GM12864 (cell line): ENCODE measurements around the gene ICAM2.
"Not testable (repeated sequence)": the region's sequence is repeated elsewhere in the genome, so short reads cannot be mapped to it uniquely, and the experiment has no call there.

ENCODE experiments used
- DNase-seq: peaks from one replicate; pipeline ENCODE4 v3.0.0-alpha.2; 2011; ENCODE audit warnings: low read depth
- H3K4me3 ChIP-seq: 2 replicates; pipeline ENCODE4 v1.5.1; 2011; ENCODE audit warnings: mild to moderate bottlenecking, low read depth, low read length, control low read depth
- CTCF ChIP-seq: IDR thresholded peaks from 2 replicates; pipeline ENCODE4 v1.5.1; 2011; ENCODE audit warnings: low read depth, mild to moderate bottlenecking, moderate library complexity, low read length, control low read depth, inconsistent platforms; ENCODE audit errors: missing control alignments

The ICAM2 gene

GRCh38 chr17:63987221-63988126 is 33.0 kb downstream of the ICAM2 start:
- no peak overlapping the region for H3K4me3 ChIP-seq
- TF ChIP-seq CTCF: no peak
- DNase-seq: no peak

GRCh38 chr17:63986821-63987220 is 33.6 kb downstream of the ICAM2 start:
- no peak for DNase-seq
- TF ChIP-seq CTCF: no peak

GRCh38 chr17:63985387-63986140 is 34.9 kb downstream of the ICAM2 start:
- no peak overlapping the region for H3K4me3 ChIP-seq
- TF ChIP-seq CTCF: no peak
- DNase-seq: no peak

More at GRCh38 chr17:63986821-63987220, 33.6 kb downstream of the ICAM2 start:
- no peak overlapping the region for H3K4me3 ChIP-seq

- no peak for TF ChIP-seq CTCF
- H3K4me3 ChIP-seq: no peak overlapping the region
- no peak for DNase-seq
Observed at GRCh38 chr17:63984651-63985386, 35.6 kb downstream of the ICAM2 start.

- TF ChIP-seq CTCF: no peak
- H3K4me3 ChIP-seq: no peak overlapping the region
- DNase-seq: no peak
Observed at GRCh38 chr17:63984236-63984635, 36.2 kb downstream of the ICAM2 start.

GRCh38 chr17:63983320-63983719 is 37.1 kb downstream of the ICAM2 start:
- DNase-seq: no peak
- no peak overlapping the region for H3K4me3 ChIP-seq
- TF ChIP-seq CTCF: no peak

- DNase-seq, H3K4me3 ChIP-seq: not testable (repeated sequence)
Observed at GRCh38 chr17:63982641-63983040, 37.8 kb downstream of the ICAM2 start.
